GM19193 (cell line): ENCODE data around the gene TEX261.

Source experiments
- POLR2A ChIP-seq: IDR thresholded peaks from 4 replicates; pipeline ENCODE4 v1.6.1; 2011; ENCODE audit not compliant: insufficient read depth, insufficient read length; ENCODE audit errors: extremely low read depth

Gene TEX261

DNA sequence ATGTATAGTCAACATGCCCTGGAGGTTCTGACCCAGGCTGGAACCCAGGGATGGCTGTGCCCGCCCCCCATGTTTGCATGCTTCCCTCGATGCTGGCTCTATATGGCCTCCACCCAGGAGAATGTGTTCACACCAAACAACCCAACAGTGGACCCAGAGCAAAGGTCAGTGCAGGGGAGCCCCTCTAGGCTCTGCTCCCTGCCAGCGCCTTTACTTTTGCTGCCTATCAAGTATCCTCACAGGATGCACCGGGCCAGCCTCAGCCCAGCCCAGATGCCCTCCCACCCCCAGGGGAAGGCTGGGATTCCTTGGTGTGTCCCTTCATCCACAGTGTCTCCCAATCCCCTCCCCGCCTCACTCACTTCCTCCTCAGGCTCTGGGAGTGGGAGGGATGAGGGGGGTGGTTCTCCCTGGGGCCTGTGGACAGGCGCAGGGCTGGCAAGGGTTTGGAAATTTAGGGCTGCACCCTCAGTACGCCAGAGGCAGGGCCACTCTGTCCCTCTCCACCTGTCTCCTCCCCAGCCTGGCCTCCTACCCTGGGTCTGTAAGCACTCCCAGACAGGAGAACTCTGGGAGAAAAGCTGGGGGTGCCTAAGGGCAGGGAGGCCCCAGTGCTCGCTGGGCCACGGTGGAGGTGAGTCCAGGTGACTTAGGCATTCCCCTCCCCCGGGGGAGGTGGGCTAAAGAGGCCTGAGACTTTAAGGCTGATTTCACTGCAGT, 56.6 kb downstream of the TEX261 start:
- TF ChIP-seq POLR2A = no peak

- TF ChIP-seq POLR2A = no peak
These were observed 57.5 kb downstream of the TEX261 start for GRCh38 chr2:70936979-70937811.

- no peak for TF ChIP-seq POLR2A
These were observed 58.3 kb downstream of the TEX261 start for GRCh38 chr2:70936165-70936978.
